Retina (tissue), 1 donor: ENCODE results near the gene SLC5A6.

Source experiments
- DNase-seq: peaks from one replicate; pipeline ENCODE4 v3.0.0-alpha.2; 2016

SLC5A6 gene

GRCh38 chr2:27170581-27171337 lies 41.3 kb downstream of the SLC5A6 start:
- DNase-seq, result no peak

GRCh38 chr2:27164960-27165763 lies 46.9 kb downstream of the SLC5A6 start:
- no peak for DNase-seq

- DNase-seq, result no peak
These were observed 49.6 kb downstream of the SLC5A6 start for GRCh38 chr2:27162151-27163121.

GRCh38 chr2:27160191-27160590 lies 51.9 kb downstream of the SLC5A6 start:
- DNase-seq, result no peak

- no peak for DNase-seq
These were observed 52.8 kb downstream of the SLC5A6 start for GRCh38 chr2:27159271-27159670.

GRCh38 chr2:27158468-27158867 lies 53.6 kb downstream of the SLC5A6 start:
- no peak for DNase-seq

GRCh38 chr2:27155069-27155520 lies 57.0 kb downstream of the SLC5A6 start:
- DNase-seq, result no peak

- no peak for DNase-seq
These were observed 57.6 kb downstream of the SLC5A6 start for GRCh38 chr2:27154488-27154887.

GRCh38 chr2:27152796-27153464 lies 59.1 kb downstream of the SLC5A6 start:
- no peak for DNase-seq

- DNase-seq, result no peak
These were observed 59.8 kb downstream of the SLC5A6 start for GRCh38 chr2:27152102-27152795.

- no peak for DNase-seq
These were observed 61.3 kb downstream of the SLC5A6 start for GRCh38 chr2:27150639-27151230.
